ENCODE results near the gene SLC4A1. TPM values are rescaled to one million over a fixed set of nuclear protein-coding genes. Genes with fewer than 3 reads are reported as not detected.

The SLC4A1 gene
- total and polyA plus RNA-seq, 4 donors = 0.14 to 1,478 TPM; not detected in 2

DNA sequence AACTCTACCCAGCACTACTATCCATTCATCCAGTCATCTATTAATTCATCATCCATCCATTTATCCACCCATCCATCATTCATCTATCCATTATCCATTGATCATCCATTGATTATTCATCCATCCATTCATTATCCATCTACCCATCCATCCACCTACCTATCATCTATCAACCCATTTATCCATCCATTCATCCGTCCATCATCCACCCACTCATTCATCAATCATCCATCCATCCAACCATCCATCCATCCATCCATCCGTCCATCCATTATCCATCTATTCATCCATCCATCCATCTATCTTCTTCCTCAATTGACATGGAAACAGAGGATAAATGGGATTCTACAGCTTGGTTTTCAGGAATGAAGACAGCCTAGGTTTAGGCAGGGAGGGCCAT is 12.0 kb downstream of the SLC4A1 start:
- no peaks in the 10 kb centered on the region for H3K4me1 ChIP-seq (ENCODE audit: control insufficient read depth in 4 of 4, insufficient read depth in 4 of 4, low read length in 3 of 4)
- no peak for DNase-seq (ENCODE audit: low spot score)
- no peak overlapping the region for H3K4me3 ChIP-seq (ENCODE audit: low read depth in 1 of 3, low read length in 3 of 3)
- TF ChIP-seq, protein P1, sequence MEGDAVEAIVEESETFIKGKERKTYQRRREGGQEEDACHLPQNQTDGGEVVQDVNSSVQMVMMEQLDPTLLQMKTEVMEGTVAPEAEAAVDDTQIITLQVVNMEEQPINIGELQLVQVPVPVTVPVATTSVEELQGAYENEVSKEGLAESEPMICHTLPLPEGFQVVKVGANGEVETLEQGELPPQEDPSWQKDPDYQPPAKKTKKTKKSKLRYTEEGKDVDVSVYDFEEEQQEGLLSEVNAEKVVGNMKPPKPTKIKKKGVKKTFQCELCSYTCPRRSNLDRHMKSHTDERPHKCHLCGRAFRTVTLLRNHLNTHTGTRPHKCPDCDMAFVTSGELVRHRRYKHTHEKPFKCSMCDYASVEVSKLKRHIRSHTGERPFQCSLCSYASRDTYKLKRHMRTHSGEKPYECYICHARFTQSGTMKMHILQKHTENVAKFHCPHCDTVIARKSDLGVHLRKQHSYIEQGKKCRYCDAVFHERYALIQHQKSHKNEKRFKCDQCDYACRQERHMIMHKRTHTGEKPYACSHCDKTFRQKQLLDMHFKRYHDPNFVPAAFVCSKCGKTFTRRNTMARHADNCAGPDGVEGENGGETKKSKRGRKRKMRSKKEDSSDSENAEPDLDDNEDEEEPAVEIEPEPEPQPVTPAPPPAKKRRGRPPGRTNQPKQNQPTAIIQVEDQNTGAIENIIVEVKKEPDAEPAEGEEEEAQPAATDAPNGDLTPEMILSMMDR (IDR thresholded peaks at IDR 0.05; ENCODE audit: low read depth, low read length, missing input control) = no peak
- TF ChIP-seq GABPA (IDR thresholded peaks at IDR 0.05 in 1 of 2, conservative IDR thresholded peaks at IDR 0.05 in 1 of 2) = no peak
- TF ChIP-seq YY1 (IDR thresholded peaks at IDR 0.05) = no peak
- TF ChIP-seq, protein P2, sequence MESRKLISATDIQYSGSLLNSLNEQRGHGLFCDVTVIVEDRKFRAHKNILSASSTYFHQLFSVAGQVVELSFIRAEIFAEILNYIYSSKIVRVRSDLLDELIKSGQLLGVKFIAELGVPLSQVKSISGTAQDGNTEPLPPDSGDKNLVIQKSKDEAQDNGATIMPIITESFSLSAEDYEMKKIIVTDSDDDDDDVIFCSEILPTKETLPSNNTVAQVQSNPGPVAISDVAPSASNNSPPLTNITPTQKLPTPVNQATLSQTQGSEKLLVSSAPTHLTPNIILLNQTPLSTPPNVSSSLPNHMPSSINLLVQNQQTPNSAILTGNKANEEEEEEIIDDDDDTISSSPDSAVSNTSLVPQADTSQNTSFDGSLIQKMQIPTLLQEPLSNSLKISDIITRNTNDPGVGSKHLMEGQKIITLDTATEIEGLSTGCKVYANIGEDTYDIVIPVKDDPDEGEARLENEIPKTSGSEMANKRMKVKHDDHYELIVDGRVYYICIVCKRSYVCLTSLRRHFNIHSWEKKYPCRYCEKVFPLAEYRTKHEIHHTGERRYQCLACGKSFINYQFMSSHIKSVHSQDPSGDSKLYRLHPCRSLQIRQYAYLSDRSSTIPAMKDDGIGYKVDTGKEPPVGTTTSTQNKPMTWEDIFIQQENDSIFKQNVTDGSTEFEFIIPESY (IDR thresholded peaks at IDR 0.05) = no peak
- TF ChIP-seq NR2F2 (IDR thresholded peaks at IDR 0.05) = no peak
- no peak for TF ChIP-seq SP1 (IDR thresholded peaks at IDR 0.05)
- TF ChIP-seq RAD21 (IDR thresholded peaks at IDR 0.05) = no peak
- no peak for TF ChIP-seq FOXA1 (IDR thresholded peaks at IDR 0.05)
- TF ChIP-seq, protein P3, sequence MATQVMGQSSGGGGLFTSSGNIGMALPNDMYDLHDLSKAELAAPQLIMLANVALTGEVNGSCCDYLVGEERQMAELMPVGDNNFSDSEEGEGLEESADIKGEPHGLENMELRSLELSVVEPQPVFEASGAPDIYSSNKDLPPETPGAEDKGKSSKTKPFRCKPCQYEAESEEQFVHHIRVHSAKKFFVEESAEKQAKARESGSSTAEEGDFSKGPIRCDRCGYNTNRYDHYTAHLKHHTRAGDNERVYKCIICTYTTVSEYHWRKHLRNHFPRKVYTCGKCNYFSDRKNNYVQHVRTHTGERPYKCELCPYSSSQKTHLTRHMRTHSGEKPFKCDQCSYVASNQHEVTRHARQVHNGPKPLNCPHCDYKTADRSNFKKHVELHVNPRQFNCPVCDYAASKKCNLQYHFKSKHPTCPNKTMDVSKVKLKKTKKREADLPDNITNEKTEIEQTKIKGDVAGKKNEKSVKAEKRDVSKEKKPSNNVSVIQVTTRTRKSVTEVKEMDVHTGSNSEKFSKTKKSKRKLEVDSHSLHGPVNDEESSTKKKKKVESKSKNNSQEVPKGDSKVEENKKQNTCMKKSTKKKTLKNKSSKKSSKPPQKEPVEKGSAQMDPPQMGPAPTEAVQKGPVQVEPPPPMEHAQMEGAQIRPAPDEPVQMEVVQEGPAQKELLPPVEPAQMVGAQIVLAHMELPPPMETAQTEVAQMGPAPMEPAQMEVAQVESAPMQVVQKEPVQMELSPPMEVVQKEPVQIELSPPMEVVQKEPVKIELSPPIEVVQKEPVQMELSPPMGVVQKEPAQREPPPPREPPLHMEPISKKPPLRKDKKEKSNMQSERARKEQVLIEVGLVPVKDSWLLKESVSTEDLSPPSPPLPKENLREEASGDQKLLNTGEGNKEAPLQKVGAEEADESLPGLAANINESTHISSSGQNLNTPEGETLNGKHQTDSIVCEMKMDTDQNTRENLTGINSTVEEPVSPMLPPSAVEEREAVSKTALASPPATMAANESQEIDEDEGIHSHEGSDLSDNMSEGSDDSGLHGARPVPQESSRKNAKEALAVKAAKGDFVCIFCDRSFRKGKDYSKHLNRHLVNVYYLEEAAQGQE (IDR thresholded peaks at IDR 0.05) = no peak
- TF ChIP-seq, protein P4, sequence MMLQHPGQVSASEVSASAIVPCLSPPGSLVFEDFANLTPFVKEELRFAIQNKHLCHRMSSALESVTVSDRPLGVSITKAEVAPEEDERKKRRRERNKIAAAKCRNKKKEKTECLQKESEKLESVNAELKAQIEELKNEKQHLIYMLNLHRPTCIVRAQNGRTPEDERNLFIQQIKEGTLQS (IDR thresholded peaks at IDR 0.05) = no peak
- TF ChIP-seq HNF4A (conservative IDR thresholded peaks at IDR 0.05) = no peak
- TF ChIP-seq EGR1 (IDR thresholded peaks at IDR 0.05; ENCODE audit: low read depth in 2 of 2) = no peak
- TF ChIP-seq, protein P5, sequence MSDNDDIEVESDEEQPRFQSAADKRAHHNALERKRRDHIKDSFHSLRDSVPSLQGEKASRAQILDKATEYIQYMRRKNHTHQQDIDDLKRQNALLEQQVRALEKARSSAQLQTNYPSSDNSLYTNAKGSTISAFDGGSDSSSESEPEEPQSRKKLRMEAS (IDR thresholded peaks at IDR 0.05) = no peak
- TF ChIP-seq RXRA (IDR thresholded peaks at IDR 0.05) = no peak
- TF ChIP-seq FOXA2 (IDR thresholded peaks at IDR 0.05) = no peak
- no peak for TF ChIP-seq TAF1 (conservative IDR thresholded peaks at IDR 0.05)
- TF ChIP-seq HNF4G (IDR thresholded peaks at IDR 0.05) = no peak
- WGBS = 97% methylated on average over 2 of the region's 2 CpGs
- no peaks in the 10 kb centered on the region for H3K36me3 ChIP-seq (ENCODE audit: control insufficient read depth in 4 of 4, insufficient read depth in 3 of 4, low read depth in 1 of 4, low read length in 3 of 4)
- no peaks in the 10 kb centered on the region for H3K9me3 ChIP-seq (ENCODE audit: control insufficient read depth in 4 of 4, low read length in 3 of 4)
- no peaks in the 10 kb centered on the region for H3K27me3 ChIP-seq (ENCODE audit: control insufficient read depth in 4 of 4, insufficient read depth in 4 of 4, low read length in 3 of 4)
- no peak overlapping the region for H3K27ac ChIP-seq (ENCODE audit: low read depth in 1 of 2, low read length in 2 of 2)
- H3K9ac ChIP-seq (ENCODE audit: low read depth in 1 of 2, low read length in 2 of 2) = no peak overlapping the region

All from liver (tissue), 9 donors.